ENCODE measurements around the gene CEP295NL. TPM values are rescaled to one million over a fixed set of nuclear protein-coding genes. Genes with fewer than 3 reads are reported as not detected.
A peak's percentile ranks its signal among the peaks of the same experiment; 100 is the strongest.
"Not testable (repeated sequence)": the region's sequence is repeated elsewhere in the genome, so short reads cannot be mapped to it uniquely, and the experiment has no call there.

Gene CEP295NL
- total RNA-seq, 1 donor from 2014 or later: 10.2 TPM

DNA sequence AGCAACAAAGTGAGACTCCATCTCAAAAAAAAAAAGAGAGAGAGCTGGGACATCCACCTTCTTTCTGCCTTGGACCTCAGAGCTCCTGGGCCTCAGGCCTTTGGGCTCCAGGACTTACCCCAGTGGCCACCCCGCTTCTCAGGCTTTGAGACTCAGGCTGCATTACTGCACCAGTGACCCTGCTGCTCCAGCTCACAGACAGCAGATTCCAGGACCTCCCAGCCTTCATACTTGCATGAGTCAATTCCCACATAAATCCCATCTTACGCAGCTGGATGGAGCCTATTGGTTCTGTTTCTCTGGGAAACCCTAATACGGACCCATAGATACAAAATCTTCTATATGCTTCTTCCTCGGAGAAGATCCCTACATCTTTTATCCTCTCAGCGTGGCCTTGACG, 2.1 kb upstream of the CEP295NL start:
- DNase-seq: no peak

DNA sequence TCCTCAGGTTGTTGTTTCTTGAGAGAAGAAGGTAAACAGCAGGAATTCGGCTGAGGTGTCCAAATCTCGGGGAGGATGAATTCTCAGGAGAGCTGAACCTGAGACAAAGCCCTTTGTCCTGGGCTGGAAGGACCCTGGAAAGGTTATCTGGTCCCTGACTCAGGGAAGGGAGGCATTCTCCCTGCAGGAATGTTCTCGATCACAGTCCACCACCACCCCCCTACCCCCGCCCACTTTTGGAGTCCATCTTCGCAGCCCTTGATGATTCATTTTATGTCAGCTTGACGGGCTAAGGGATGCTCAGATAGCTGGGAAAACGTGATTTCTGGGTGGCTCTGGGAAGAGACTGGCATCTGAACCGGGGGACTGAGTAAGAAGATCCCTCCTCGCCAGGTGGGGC, 1.4 kb upstream of the CEP295NL start:
- DNase-seq: no peak

DNA sequence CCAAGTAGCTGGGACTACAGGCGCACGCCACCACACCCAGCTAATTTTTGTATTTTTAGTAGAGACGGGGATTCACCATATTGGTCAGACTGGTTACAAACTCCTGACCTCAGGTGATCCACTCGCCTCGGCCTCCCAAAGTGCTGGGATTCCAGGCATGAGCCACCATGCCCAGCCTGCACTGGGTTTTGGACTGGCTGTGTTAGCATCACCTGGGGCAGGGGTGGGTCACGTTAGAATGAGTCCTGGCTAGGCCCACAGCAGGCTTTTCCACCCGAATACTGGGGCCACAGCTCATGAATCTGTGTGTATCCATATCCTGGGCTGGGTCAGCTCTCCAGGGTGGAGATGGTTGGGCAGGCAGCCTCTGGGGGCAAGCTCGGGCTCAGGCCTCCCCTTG, 770 bp downstream of the CEP295NL start:
- not testable (repeated sequence) for DNase-seq

DNA sequence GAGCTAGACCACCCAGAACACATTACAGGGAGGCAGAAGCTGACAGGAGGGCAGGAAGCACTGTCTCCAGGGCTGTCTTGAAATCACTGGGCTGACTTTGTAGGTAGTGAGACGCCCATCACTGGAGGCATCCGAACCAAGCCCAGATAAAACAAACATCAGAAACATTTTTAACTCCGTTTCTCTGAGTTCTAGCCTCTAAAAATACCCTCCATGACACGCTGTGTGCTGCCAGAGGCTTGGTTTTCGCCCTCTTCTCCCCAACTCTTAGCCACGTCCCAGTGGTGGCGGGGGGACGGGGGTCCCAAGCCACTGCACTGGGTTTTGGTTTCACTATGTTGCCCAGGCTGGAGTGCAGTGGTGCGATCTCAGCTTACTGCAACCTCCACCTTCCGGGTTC, 1.2 kb downstream of the CEP295NL start:
- DNase-seq: no peak

DNA sequence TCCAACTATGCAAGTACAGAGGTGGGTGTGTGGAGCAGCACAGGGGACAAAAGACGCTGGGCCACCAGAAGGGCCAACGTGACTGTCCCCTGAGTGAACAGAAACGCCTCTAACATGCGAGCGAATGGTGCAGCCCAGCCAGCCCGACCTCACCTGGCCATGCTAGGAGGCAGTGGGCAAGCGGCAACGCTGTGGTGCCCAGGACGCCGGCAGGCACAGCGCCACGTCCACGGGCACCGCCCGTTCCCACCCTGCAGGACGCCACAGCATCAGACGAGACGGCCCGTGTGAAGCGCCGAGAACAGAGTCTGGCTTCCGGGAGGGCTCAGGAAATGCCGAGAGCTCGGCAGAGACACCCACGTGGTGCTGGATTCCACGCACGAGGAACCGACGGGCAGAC, 2.2 kb downstream of the CEP295NL start:
- DNase-seq: no peak

DNA sequence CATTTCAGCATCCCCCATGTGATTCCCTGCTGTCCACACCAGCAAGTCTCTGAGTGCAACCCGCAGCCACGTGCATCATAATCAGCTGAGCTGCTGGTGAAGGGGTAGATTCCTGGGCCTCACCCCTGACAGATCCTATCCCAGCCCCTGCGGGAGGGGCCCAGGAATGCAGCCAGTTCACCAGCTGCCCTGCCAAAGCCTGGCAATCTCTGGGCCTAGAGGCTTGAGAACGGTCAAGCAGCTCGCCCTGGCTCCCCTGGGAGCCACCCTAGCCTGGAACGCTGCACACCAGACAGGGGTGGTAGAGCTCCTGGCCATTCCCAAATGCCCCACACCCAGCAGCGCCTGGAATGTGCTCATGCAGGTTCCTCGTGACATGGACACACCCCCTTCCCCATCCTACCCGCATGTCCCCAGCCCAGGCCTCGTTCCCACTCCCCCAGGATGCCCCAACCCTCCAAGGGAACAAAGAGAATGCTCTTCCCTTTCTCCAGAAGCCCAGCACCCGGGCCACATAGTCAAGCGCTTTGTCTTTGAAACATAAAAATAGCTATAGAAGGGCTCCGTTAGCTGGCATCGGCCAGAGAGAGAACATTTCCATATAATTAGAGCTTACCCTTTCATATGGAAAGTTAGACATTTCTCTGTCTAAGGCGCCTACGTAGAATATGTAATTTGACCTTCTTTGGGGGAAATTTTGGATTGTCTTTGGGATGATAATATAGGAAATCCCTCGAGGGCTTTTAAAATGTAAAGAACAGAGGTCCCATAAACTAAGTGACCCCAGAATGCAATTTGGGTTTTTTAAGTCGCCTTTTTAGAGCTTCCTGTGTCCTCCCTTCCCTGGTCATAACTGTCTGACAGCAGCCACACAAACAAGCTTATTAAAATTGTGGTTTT, 3.4 kb downstream of the CEP295NL start:
- no peak for DNase-seq

DNA sequence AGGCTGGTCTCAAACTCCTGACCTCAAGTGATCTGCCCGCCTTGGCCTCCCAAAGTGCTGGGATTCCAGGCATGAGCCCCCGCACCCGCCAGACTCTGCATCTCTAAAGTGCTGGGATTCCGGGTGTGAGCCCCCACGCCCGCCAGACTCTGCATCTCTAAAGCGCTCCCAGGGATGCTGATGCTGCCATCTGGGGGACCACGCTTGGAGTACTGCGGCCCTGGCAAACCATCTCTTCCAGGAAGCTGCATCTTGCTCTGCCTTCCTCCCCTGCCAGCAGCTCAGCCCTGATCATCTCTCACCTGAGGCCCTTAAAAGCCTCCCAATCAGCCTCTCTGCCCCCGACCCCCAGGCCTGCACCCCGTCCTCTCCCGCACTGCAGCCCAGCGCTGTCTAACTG, 4.1 kb downstream of the CEP295NL start:
- DNase-seq: no peak

DNA sequence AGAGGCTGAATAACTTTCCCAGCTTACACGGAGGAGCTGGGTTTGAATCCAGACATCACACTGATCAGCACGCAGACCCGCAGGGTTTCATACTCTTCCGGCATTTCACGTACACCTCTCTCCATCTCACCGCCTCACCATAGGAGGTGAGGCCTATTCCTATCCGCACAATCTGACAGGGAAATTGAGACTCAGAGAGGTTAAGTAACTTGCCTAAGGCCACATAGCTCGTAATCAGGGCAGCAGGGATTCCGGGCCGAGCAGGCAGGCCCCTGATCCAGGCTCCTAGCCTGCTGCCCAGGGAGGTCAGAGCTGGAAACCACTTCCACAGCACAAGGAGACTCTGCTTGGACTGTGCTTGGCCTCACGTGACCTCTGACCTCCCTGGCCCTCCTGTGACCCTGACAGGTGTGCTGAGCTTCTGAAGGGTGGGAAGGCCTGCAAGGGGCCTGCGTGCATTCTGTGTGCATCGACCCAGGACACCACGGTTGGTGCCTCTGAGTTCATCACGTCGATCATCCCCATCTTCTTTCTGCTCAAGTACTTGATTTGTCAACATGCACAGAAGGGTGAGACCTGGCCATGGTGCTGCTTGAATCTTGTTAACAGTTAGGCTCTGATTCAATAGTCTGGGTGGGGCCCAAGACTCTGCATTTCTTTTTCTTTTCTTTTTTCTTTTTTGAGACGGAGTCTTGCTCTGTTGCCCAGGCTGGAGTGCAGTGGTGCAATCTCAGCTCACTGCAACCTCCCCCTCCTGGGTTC, 4.7 kb downstream of the CEP295NL start:
- no peak for DNase-seq

DNA sequence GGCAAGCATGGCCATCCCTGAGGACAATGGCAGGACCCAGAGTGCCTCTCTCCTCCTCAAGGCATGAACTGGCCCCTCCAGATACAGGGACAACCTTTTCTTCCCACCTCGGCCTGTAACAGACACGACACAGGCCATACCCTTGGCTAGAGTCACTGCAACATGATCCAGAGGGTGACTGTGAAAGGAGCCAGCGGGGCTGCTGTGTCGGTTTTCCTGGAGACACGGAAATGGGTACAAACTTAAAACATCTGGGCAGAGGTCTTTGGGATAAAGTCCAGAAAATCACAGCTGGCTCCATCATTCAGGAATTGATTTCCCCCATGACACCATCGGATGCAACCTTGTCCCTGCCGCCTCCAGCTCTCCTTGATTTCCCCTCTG, 5.3 kb downstream of the CEP295NL start:
- no peak for DNase-seq

DNA sequence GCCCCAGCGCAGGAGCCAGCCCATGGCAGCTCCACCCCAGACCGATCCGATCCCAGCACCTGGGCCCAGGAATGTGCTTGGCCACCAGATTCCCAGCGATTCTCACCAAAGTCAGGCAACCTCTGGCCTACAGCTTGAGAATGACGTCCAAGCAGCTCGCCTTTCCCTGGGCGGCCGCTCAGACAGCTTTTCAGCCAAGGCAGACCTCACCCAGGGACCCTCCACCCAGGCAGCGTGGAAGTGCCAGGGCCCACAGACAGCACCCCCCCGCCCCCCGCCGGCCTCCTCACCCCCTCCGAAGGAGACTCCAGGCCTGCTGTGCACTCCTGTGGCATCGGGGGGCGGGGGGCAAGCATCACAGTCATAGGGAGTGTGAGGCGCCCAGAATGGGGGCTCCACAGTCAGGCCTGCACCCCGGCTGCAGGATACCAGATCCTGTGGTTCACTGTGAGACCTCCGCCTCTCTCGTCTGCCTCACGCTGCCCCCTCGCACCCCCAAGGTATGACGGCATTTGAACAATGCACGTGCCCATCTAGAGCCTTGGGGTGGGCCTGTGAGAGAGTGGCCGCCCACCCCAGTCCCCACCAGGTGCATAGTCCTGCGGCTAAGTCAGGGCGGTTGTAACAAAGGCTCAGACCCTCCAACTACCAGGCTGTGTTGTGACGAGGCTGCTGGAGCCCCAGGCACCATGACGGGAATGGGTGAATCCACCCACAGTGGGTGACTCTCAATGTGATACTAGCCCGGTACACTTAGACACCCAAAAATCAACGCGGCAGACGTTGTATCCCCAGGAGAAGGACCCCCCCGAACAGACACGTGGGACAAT, 6.0 kb downstream of the CEP295NL start:
- DNase-seq: no peak

DNA sequence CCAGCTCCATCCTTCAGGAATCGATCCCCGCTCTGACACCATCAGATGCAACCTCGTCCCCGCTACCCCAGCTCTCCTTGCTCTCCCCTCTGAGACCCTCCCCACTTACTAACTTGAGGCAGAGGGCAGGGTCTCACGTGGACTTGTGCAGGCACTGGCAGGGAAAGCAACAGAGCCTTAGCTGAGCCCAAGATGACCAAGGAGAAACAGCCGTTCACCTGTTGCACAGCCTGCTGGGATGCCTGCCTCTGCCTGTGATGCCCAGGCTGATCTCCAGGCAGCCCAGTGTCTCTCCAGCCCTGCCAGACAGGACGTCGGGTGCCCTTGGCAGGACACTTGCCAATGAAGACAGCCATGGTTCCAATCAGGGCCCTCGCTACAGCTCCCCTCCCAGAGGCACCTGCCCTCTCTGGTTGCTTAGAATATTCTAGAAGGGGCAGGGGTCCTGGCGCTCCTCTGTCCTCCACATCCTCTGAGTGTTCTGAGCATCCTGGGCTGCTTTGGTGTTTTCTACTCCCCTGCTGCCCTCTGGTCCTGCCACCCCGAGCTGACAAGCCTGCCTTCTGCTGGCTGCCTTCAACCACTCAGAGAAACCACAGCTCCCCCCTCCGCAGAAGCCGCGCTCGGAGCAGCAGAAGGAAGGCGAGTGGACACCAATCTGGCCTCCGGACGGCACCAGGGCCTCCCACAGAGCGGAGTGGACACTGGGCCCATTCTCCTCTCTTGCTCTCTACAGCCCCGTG, 6.7 kb downstream of the CEP295NL start:
- no peak for DNase-seq

DNA sequence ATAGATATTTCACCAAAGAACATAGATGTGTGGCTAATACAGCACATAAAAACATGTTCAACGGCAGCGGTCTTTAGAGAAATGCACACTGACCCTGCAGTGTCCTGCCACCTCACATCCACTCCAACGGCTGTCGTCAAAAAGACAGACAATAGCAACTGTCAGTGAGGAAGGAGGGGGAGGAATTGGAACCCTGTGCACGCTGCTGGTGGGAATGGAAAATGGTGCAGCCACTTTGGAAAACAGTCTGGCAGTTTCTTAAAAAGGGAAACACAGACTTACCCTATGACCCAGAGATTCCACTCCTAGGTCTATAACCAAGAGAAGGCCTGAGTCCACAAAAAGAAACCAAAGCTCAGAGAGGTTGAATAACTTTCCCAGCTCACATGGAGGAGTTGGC, 7.7 kb downstream of the CEP295NL start:
- no peak for DNase-seq

DNA sequence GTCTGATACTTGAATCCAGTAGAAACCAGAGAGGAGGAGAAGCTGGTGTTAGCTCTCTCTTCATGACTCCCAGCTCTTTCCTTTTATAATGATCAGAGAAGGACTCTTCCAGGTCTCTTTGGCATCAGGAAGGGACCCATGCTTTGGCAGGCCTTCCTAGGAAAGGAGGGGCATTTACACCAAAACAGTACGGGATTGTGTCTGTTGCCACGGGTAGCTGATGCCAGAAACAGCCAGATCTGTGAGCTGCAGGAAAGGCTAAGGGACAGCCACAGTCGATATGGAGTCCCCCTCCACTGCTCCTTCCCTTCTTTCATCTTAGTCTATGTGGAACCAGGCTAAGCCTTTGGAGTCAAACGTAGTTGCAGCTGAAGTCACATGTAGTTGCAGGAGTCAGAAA, 9.3 kb downstream of the CEP295NL start:
- no peak for DNase-seq

DNA sequence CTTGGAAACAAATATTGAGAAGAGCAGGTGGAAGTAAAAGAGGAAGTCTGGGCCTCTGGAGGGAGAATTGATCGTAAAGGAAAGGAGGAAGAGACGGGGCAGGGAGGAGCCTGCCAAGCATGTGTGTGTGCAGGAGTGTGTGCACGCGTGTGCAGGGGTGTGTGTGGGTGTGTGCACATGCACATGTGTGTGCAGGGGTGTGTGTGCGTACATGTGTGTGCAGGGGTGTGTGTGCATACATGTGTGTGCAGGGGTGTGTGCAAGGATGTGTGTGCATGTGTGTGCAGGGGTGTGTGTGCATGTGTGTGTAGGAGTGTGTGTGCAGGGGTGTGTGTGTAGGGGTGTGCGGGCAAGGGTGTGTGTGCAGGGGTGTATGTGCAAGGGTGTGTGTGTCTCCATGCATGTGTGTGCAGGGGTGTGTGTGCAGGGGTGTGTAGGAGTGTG, 10.0 kb downstream of the CEP295NL start:
- no peak for DNase-seq

DNA sequence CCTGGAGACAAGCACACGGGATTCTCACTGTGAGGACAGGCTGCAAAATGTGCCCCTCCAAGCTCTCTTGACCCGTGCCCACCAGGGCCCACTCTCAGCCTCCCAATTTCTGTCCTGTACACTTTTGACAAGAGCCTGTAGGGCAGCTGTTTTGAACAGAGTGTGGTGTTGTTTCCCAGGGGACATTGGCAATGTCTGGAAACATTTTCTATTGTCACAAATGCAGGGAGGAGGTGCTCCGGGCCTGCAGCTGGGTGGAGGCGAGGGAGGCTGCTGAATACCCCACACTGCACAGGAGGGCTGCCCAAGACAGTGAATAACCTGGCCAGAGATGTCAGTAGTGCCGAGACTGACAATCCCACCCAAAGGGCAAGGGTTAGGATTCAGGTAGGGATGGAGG, 10.5 kb downstream of the CEP295NL start:
- no peak for DNase-seq

DNA sequence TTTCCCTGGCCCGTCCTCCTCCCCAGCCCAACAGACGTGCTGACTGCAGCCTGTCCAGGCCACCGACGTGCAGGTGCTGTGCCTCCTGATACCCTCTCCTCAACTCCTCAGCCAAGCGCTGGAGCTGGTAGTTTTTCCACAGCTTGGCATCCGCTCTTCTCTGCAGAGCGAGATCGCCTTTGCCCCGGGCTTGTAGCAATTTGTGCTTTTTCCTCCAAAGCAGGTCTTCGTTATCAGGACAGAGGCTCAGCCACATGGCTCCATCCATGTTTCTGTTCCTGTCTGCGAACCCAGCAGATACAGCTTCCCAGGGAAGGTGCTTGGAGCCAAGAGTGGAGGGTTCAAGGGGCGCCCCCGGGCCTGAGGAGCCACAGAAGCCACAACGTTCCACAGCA, 10.9 kb downstream of the CEP295NL start:
- DNase-seq: no peak

DNA sequence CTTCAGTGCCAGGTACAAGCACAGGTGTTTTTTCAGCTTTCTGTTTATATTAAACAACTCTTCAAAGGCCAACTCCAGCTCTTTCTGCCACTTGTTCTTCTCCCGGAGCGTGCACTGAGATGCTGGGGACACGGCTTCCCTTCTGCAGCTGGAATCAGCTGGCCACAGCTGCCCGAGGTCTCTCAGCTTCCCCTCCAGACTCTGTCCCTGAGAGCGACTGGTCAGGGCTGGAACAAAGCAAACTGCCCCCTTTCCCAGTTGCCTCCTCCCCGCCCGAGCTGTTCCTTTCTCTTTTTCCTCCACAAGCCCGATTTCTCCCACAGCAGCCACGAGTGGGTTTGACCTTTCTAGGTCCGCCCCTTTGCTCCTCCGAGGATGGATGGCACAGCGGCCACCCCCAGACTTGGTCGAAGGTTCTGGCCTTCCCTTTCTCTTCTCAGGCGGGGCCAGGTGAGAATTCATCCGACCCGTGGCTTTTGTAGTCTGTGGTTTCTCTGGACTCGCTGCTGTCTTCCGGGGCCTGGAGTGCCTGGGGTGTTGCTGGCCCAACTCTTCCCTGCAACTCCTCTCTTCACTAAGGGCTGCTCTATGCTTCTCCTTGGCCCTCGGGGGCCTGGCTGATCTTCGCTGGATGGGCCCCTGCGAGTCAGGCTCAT, 11.5 kb downstream of the CEP295NL start:
- no peak for DNase-seq

DNA sequence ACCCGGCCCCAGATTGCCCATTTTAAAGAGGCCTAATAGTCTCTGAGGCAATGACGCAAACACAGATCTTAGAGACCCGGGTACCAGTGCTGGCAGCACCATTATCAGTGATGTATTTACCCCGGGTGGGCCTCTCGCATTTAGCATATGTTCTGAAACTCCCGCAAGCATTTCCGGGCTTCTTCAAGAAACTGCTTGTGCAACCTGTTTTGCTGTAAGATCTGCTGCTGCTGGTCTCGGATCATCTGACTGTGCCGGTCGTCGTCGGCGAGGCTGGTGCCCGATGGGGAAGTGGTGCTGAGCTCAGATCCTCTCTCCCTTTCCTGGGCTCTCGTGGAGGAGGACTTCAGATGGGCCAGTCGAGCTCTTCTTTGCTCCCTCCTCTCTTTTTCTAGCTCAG, 12.5 kb downstream of the CEP295NL start:
- DNase-seq: peak; percentile 37

DNA sequence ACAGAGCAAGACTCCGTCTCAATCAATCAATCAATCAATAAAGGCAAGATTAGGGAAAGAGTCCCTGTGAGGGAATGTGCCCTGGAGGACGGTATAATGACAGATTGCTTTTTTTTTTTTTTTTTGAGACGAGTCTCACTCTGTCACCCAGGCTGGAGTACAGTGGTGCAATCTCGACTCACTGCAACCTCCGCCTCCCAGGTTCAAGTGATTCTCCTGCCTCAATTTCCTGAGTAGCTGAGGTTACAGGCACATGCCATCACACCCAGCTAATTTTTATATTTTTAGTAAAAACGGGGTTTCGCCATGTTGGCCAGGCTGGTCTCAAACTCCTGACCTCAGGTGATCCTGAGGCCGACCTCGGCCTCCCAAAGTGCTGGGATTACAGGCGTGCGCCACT, 12.9 kb downstream of the CEP295NL start:
- not testable (repeated sequence) for DNase-seq

DNA sequence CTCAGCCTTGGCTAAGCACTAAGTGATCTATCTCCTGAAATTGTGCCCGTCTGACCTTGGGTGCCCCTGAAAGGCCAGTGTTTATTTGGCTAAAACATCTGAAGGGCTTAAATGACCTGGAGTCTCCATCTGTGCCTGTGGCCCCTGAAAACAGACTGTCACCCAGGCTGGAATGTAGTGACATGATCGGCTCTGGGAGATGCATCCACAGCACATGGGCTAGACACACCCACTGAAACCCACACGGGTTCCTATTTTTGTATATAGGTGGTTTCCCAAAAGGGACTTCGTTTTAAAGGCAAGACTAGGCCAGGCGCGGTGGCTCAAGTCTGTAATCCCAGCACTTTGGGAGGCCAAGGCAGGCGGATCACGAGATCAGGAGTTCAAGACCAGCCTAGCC, 13.5 kb downstream of the CEP295NL start:
- no peak for DNase-seq

DNA sequence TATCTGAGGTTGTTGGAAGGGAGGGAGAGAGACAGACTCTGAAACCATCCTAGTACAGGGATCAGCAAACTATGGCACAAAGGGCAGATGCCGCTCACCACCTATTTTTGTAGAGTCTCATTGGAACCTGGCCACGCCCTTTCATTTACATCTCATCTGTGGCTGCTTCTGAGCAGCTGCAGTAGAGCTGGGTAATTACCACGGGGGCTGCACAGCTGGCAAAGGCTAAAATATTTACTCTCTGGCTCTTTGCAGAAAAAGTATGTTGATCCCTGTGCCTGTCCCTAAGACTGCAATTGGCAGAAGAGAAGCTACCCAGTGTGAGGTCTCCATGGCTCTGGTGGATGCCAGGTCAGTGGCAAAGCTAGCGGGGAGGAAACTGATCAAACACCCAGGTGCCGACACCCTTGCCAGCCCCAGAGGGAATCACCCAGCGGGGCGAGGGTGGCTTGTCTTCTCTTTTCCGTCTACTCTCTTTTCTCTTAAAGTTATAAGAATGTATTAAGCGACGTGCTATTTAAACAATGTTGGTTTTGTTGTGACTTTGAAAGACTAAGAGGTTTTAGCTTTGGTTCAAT, 14.0 kb downstream of the CEP295NL start:
- DNase-seq: no peak
